ENCODE results near the gene C7orf57. TPM values are rescaled to one million over a fixed set of nuclear protein-coding genes. Genes with fewer than 3 reads are reported as not detected.

Gene C7orf57
- total and polyA plus RNA-seq, 2 donors (not counting 1 experiment from before 2014, with no cell fraction given), result not detected

DNA sequence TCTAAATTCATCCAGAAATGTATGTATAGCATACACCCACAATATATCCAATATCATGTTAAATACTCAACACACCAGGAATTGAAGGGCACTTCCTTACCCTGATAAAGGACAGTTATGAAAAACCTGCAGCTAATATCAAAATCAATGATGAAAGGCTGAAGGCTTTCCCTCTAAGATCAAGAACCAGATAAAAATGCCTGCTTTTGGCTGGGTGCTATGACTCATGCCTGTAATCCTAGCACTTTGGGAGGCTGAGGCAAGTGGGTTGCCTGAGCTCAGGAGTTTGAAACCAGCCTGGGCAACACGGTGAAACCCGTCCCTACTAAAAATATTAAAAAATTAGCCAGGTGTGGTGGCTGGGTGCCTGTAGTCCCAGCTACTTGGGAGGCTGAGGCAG lies 32.1 kb downstream of the C7orf57 start:
- Histone ChIP-seq H3K36me3 (replicated peaks in 1 of 2; ENCODE audit: control extremely low read depth in 1 of 2, control insufficient read depth in 1 of 2, extremely low read depth in 1 of 2, insufficient read depth in 2 of 2, low read length in 1 of 2) (no peaks in the 10 kb centered on the region), H3K4me1 (ENCODE audit: control insufficient read depth in 2 of 2, insufficient read depth in 2 of 2, low read length in 2 of 2) (no peaks in the 10 kb centered on the region), H4K20me1 (ENCODE audit: control insufficient read depth, insufficient read depth, low read length, poor library complexity, severe bottlenecking) (no peaks in the 10 kb centered on the region), H3K79me2 (ENCODE audit: control insufficient read depth, insufficient read depth, low read length) (no peaks in the 10 kb centered on the region), H3K27me3 (replicated peaks in 1 of 4; ENCODE audit: control extremely low read depth in 1 of 4, control insufficient read depth in 3 of 4, insufficient read depth in 4 of 4, low read length in 3 of 4) (peaks cover 0 to 3% (median 0%) of the 10 kb centered on the region in 4 experiments), H3K9me3 (ENCODE audit: control extremely low read depth in 1 of 3, control insufficient read depth in 2 of 3, insufficient read depth in 1 of 3, low read length in 2 of 3) (peaks cover 0 to 7% (median 4%) of the 10 kb centered on the region in 3 donors), H2AFZ (ENCODE audit: insufficient read depth, low read depth, low read length, poor library complexity, severe bottlenecking) (no peak overlapping the region), H3K9ac (ENCODE audit: low read length) (no peak overlapping the region), H3K4me3 (ENCODE audit: control extremely low read depth in 1 of 5, extremely low read depth in 1 of 5, insufficient read depth in 1 of 5, low read depth in 2 of 5, low read length in 4 of 5) (no peak overlapping the region), H3K4me2 (replicated peaks; ENCODE audit: low read depth, low read length, poor library complexity, severe bottlenecking) (no peak overlapping the region), H3K27ac (ENCODE audit: low read length in 2 of 2) (no peak overlapping the region)
- ATAC-seq (ENCODE audit: low read depth) (no peak), DNase-seq (no peak)
- intact Hi-C loops (cut with micrococcal nuclease), result no loop called here
- Mint-ChIP-seq H3K4me3 (no peak overlapping the region), H3K27ac (no peak overlapping the region), H3K9me3 (ENCODE audit: insufficient read depth) (no peaks in the 10 kb centered on the region), H3K27me3 (peaks cover 19% of the 10 kb centered on the region), H3K4me1 (no peaks in the 10 kb centered on the region)
- CTCF ChIA-PET, result no interaction called here
- WGBS (ENCODE audit: insufficient coverage), result no CpG with 5 or more reads among the region's 2 CpGs
- POLR2A ChIA-PET, result no interaction called here
- no peak for TF ChIP-seq EZH2 (IDR thresholded peaks at IDR 0.05; ENCODE audit: borderline replicate concordance, insufficient read depth, low read depth, low read length, poor library complexity, severe bottlenecking)
- TF ChIP-seq, protein P1, sequence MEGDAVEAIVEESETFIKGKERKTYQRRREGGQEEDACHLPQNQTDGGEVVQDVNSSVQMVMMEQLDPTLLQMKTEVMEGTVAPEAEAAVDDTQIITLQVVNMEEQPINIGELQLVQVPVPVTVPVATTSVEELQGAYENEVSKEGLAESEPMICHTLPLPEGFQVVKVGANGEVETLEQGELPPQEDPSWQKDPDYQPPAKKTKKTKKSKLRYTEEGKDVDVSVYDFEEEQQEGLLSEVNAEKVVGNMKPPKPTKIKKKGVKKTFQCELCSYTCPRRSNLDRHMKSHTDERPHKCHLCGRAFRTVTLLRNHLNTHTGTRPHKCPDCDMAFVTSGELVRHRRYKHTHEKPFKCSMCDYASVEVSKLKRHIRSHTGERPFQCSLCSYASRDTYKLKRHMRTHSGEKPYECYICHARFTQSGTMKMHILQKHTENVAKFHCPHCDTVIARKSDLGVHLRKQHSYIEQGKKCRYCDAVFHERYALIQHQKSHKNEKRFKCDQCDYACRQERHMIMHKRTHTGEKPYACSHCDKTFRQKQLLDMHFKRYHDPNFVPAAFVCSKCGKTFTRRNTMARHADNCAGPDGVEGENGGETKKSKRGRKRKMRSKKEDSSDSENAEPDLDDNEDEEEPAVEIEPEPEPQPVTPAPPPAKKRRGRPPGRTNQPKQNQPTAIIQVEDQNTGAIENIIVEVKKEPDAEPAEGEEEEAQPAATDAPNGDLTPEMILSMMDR (IDR thresholded peaks at IDR 0.05), result no peak

DNA sequence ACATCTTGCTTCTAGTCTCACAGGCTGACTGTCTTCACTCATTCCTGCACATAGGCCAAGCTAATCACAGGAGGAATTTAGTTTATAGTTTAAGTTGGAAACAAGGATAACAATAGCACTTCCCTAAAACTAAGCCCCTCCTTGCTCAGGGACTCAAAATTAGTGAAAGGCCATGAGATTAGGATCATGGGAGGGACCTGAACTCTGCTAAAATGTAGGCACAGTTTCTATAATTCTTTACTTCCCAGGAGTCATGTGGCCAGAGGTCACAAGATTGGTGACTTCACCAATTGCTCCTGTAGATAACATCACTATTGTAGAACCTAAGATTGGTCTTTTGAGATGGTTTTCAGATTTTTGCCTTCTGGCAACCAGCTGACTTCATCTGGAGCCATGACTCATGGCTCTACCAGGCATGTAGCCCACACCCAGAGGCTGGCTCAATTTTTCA lies 38.9 kb downstream of the C7orf57 start:
- H3K79me2 ChIP-seq (ENCODE audit: control insufficient read depth, insufficient read depth, low read length), result no peaks in the 10 kb centered on the region
- H3K36me3 ChIP-seq (replicated peaks in 1 of 2; ENCODE audit: control extremely low read depth in 1 of 2, control insufficient read depth in 1 of 2, extremely low read depth in 1 of 2, insufficient read depth in 2 of 2, low read length in 1 of 2), result no peaks in the 10 kb centered on the region
- H4K20me1 ChIP-seq (ENCODE audit: control insufficient read depth, insufficient read depth, low read length, poor library complexity, severe bottlenecking), result no peaks in the 10 kb centered on the region
- H3K27me3 Mint-ChIP-seq, result peaks cover 7% of the 10 kb centered on the region
- H3K4me3 Mint-ChIP-seq, result no peak overlapping the region
- no peak overlapping the region for H3K27ac Mint-ChIP-seq
- no peaks in the 10 kb centered on the region for H3K9me3 Mint-ChIP-seq (ENCODE audit: insufficient read depth)
- H3K4me3 ChIP-seq (ENCODE audit: control extremely low read depth in 1 of 5, extremely low read depth in 1 of 5, insufficient read depth in 1 of 5, low read depth in 2 of 5, low read length in 4 of 5), result no peak overlapping the region
- H3K4me1 ChIP-seq (ENCODE audit: control insufficient read depth in 2 of 2, insufficient read depth in 2 of 2, low read length in 2 of 2), result no peaks in the 10 kb centered on the region
- no peak for TF ChIP-seq EZH2 (IDR thresholded peaks at IDR 0.05; ENCODE audit: borderline replicate concordance, insufficient read depth, low read depth, low read length, poor library complexity, severe bottlenecking)
- TF ChIP-seq, protein P1 (IDR thresholded peaks at IDR 0.05), result no peak
- no peak overlapping the region for H3K9ac ChIP-seq (ENCODE audit: low read length)
- H3K9me3 ChIP-seq (ENCODE audit: control extremely low read depth in 1 of 3, control insufficient read depth in 2 of 3, insufficient read depth in 1 of 3, low read length in 2 of 3), result peaks cover 0 to 4% (median 3%) of the 10 kb centered on the region in 3 donors
- H3K27me3 ChIP-seq (replicated peaks in 1 of 4; ENCODE audit: control extremely low read depth in 1 of 4, control insufficient read depth in 3 of 4, insufficient read depth in 4 of 4, low read length in 3 of 4), result no peaks in the 10 kb centered on the region
- ATAC-seq (ENCODE audit: low read depth) (no peak), DNase-seq (no peak)
- ChIA-PET CTCF (no interaction called here), POLR2A (no interaction called here)
- H3K4me2 ChIP-seq (replicated peaks; ENCODE audit: low read depth, low read length, poor library complexity, severe bottlenecking), result no peak overlapping the region
- no peaks in the 10 kb centered on the region for H3K4me1 Mint-ChIP-seq
- H2AFZ ChIP-seq (ENCODE audit: insufficient read depth, low read depth, low read length, poor library complexity, severe bottlenecking), result no peak overlapping the region
- H3K27ac ChIP-seq (ENCODE audit: low read length in 2 of 2), result no peak overlapping the region
- intact Hi-C loops (cut with micrococcal nuclease), result no loop called here
